NCI-H1092 treated with DMSO at 0.1 percent for 48 hours (cell line): Measurements from ENCODE around the gene CAMTA1.
"Not testable (repeated sequence)": the region's sequence is repeated elsewhere in the genome, so short reads cannot be mapped to it uniquely, and the experiment has no call there.

Experiments used
- DNase-seq: peaks from one replicate; lab custom pipeline; 2025; lab: John Stamatoyannopoulos, UW

Gene CAMTA1

DNA sequence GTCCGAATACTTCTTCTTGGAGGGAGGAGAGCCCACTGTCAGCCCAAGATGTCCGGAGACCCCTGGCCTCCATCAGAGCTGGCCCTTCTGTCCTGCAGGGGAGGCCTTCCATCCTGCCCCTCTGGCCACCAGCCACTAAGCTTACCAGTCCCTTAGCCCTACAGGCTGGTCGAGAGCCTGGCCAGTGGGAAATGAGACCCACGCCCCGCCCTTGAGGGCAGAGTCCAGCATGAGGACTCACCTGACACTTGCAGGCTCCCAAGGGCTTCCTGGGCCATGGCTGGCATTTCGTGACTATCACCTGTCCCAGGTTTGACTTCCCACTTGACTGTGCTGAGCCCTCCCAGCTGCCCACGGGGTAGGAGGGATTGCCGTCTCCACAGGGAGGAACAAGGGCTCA is 624.0 kb downstream of the CAMTA1 start:
- DNase-seq = no peak

DNA sequence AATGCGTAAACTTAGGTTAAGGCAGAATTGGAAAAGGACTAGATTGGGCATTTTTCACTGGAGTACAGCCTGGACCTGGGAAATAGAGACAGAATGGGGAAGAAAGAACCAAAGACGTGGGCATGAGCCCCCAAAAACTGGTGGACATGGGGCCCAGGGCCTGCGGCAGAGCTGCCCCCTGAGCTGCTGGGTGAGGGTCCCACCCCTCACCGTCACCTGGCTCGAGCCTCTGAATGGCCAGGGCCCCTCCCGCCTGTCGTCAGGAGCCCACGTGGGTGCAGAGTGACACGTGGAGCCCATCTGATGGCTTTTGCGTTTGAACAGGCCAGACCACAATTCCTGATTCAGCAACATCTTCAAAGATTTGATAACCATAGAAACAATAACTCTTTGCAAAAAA is 624.9 kb downstream of the CAMTA1 start:
- DNase-seq = no peak

GRCh38 chr1:7417618-7418017 is 632.4 kb downstream of the CAMTA1 start:
- DNase-seq = not testable (repeated sequence)

GRCh38 chr1:7418442-7419080 is 633.3 kb downstream of the CAMTA1 start:
- DNase-seq = no peak

DNA sequence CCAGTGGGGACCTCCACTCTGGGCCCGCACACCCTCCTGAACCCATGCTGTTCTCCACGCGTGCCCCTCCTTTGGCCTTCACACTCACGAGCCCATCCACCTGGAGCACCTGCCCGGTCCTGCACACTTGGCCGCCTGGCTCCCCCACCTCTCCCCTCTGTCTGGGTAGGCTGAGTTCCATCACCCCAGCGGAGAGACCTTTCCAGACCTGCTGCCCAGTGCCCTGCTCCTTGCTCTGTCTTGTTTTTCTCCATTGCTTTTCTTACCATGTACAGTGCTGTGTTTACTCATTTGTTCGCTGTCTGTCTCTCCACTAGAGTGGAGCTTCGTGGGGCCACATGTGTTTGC is 634.8 kb downstream of the CAMTA1 start:
- DNase-seq = no peak

- no peak for DNase-seq
Measured at GRCh38 chr1:7420470-7421100, 635.3 kb downstream of the CAMTA1 start.

- DNase-seq = no peak
Measured at GRCh38 chr1:7421471-7422075, 636.3 kb downstream of the CAMTA1 start.

DNA sequence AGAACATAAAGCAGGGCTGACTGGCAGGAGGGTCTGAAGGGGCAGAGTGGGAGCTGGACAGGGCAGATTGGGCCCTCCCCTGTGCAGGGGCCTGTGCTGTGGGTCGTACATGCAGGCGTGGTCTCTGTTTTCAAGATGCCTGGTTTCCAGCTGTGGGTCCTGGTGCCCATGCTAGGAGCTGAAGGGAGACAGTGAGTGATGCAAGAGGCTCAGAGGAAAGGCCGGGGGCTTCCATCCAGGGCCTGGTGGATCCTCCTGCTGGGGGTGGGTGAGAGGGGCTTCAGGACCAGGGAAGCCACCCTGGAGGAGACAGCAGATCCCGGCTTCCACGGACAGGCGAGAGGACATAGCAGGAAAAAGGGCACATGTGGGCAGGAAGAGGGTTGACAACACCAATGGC is 636.8 kb downstream of the CAMTA1 start:
- DNase-seq = no peak

GRCh38 chr1:7422561-7422960 is 637.3 kb downstream of the CAMTA1 start:
- DNase-seq = no peak

GRCh38 chr1:7422966-7423365 is 637.7 kb downstream of the CAMTA1 start:
- DNase-seq = no peak

- DNase-seq = no peak
Measured at GRCh38 chr1:7424352-7424890, 639.2 kb downstream of the CAMTA1 start.

- DNase-seq = no peak
Measured at GRCh38 chr1:7425229-7425628, 640.0 kb downstream of the CAMTA1 start.

DNA sequence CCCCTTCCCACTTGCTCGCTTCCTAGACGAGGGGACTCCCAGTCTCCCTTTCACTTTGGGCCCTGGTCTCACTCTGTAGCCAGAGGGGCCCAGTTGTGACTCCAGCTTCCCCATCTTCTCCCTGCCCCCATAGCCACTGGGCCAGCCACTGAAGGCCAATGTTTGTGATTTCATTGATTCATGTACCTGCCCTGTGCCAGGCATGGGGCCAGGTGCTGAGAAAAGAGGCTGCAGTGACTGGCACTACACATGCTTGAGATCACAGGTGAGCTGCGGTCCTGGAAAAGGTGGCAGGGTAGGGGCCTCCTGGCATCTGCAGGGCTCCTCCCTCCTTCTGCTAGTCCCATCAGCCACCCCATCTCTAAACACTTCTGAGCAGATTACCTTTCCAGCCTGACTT is 640.5 kb downstream of the CAMTA1 start:
- no peak for DNase-seq

DNA sequence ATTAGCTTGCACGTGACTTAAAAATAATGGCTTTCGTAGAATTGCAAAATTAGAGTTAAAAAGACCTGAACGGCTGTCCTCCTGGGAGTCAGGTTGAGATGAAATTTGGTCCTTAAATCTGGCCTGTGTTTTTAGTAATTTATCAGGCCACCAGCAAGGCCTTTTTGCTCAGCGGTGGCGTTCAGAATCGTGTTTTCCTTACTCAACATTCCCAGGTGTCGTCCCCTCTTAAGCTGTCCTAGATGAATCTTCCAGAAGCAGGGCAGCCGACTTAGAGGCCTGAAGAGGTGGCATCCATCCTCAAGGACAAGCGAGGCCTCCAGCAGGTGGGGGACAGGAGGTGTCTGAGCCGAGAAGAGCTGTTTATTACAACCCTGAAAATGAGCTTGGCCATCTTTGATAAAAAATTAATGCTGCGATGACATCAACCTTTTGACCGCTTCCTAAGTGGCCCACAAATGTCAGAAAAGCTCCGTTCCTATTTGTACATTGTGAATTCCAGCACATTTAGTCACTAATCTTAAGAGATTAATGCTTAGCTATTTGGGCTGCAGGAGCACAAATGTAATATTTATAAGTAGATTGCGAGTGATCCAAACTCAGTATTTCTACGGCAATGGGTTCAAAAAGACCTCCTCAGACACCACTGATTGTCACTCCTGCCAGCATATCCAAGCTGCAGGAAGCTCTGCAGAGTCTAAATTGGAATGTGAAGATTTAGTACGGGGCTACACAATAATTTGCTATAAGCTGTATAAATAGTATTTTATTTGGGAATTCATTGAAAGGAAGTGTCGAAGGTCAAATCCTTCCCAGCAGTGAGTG is 641.7 kb downstream of the CAMTA1 start:
- DNase-seq = no peak

GRCh38 chr1:7427605-7428300 is 642.5 kb downstream of the CAMTA1 start:
- DNase-seq = no peak

DNA sequence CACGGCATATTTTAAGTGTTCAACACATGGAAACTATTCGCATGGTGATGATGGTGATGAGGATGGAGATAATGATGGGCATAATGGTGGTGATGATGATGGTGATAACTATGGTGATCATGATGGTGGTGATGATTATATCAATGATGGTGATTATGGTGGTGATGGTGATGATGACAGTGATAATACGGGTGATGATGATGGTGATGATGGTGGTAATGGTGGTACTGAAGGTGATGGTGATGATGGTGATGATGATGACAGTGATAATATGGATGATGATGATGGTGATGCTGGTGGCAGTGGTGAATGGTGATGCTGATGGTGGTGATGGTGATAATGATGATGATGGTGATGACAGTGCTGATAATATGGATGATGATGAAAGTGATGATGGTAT is 644.0 kb downstream of the CAMTA1 start:
- no peak for DNase-seq

DNA sequence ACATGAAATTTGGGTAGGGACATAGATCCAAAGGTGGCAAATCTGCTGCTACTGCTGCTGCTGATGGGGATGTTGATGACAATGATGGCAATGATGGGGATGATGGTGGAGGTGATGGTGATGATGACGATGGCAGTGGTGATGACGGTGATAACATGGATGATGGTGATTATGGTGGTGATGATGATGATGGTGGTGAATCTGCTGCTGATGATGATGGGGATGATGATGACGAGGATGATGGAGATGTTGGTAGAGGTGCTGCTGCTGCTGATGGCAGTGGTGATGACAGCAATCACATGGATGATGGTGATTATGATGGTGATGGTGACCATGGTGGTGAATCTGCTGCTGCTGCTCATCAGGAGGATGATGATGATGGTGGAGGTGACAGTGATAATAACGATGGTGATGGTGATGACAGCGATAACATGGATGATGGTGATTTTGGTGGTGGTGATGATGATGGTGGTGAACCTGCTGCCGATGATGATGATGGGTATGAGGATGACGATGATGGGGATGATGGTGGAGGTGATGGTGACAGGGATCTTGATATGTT is 644.9 kb downstream of the CAMTA1 start:
- no peak for DNase-seq

- DNase-seq = no peak
Measured at GRCh38 chr1:7430691-7431090, 645.4 kb downstream of the CAMTA1 start.

- DNase-seq = peak; percentile 50
Measured at GRCh38 chr1:7432102-7432899, 647.0 kb downstream of the CAMTA1 start.

- no peak for DNase-seq
Measured at GRCh38 chr1:7432900-7433380, 647.7 kb downstream of the CAMTA1 start.

GRCh38 chr1:7434566-7434965 is 649.3 kb downstream of the CAMTA1 start:
- no peak for DNase-seq
